NCI-H128 (cell line): ENCODE results near the gene TTLL11.

Source experiments
- DNase-seq: peaks from one replicate; lab custom pipeline; 2025; ENCODE audit not compliant: unreplicated experiment; lab: John Stamatoyannopoulos, UW

The TTLL11 gene

GRCh38 chr9:121944711-121945191, 148.4 kb downstream of the TTLL11 start:
- no peak for DNase-seq

- no peak for DNase-seq
These were observed 149.6 kb downstream of the TTLL11 start for GRCh38 chr9:121943463-121943862.

- DNase-seq = no peak
These were observed 150.2 kb downstream of the TTLL11 start for GRCh38 chr9:121942866-121943382.

- DNase-seq = no peak
These were observed 150.8 kb downstream of the TTLL11 start for GRCh38 chr9:121942313-121942712.

GRCh38 chr9:121939643-121940042, 153.5 kb downstream of the TTLL11 start:
- no peak for DNase-seq

GRCh38 chr9:121938621-121939020, 154.5 kb downstream of the TTLL11 start:
- DNase-seq = no peak

- DNase-seq = no peak
These were observed 155.9 kb downstream of the TTLL11 start for GRCh38 chr9:121937240-121937639.

GRCh38 chr9:121935739-121936138, 157.4 kb downstream of the TTLL11 start:
- no peak for DNase-seq

GRCh38 chr9:121930956-121931355, 162.2 kb downstream of the TTLL11 start:
- DNase-seq = no peak

GRCh38 chr9:121929893-121930875, 162.9 kb downstream of the TTLL11 start:
- no peak for DNase-seq

GRCh38 chr9:121927636-121928035, 165.5 kb downstream of the TTLL11 start:
- DNase-seq = no peak

GRCh38 chr9:121927081-121927480, 166.0 kb downstream of the TTLL11 start:
- no peak for DNase-seq

GRCh38 chr9:121926351-121926801, 166.7 kb downstream of the TTLL11 start:
- DNase-seq = no peak

GRCh38 chr9:121925935-121926334, 167.2 kb downstream of the TTLL11 start:
- DNase-seq = no peak

GRCh38 chr9:121924700-121925099, 168.4 kb downstream of the TTLL11 start:
- no peak for DNase-seq

- no peak for DNase-seq
These were observed 171.7 kb downstream of the TTLL11 start for GRCh38 chr9:121921444-121921843.

GRCh38 chr9:121917375-121918335, 175.5 kb downstream of the TTLL11 start:
- no peak for DNase-seq

GRCh38 chr9:121915304-121915625, 177.8 kb downstream of the TTLL11 start:
- DNase-seq = no peak

- no peak for DNase-seq
These were observed 178.4 kb downstream of the TTLL11 start for GRCh38 chr9:121914604-121915303.

- no peak for DNase-seq
These were observed 179.0 kb downstream of the TTLL11 start for GRCh38 chr9:121914017-121914595.
